ENCODE results near the gene COQ2. TPM values are rescaled to one million over a fixed set of nuclear protein-coding genes. Genes with fewer than 3 reads are reported as not detected.
"Not testable (repeated sequence)": the region's sequence is repeated elsewhere in the genome, so short reads cannot be mapped to it uniquely, and the experiment has no call there.

The COQ2 gene, protein sequence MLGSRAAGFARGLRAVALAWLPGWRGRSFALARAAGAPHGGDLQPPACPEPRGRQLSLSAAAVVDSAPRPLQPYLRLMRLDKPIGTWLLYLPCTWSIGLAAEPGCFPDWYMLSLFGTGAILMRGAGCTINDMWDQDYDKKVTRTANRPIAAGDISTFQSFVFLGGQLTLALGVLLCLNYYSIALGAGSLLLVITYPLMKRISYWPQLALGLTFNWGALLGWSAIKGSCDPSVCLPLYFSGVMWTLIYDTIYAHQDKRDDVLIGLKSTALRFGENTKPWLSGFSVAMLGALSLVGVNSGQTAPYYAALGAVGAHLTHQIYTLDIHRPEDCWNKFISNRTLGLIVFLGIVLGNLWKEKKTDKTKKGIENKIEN
- 7.6 TPM for total RNA-seq

DNA sequence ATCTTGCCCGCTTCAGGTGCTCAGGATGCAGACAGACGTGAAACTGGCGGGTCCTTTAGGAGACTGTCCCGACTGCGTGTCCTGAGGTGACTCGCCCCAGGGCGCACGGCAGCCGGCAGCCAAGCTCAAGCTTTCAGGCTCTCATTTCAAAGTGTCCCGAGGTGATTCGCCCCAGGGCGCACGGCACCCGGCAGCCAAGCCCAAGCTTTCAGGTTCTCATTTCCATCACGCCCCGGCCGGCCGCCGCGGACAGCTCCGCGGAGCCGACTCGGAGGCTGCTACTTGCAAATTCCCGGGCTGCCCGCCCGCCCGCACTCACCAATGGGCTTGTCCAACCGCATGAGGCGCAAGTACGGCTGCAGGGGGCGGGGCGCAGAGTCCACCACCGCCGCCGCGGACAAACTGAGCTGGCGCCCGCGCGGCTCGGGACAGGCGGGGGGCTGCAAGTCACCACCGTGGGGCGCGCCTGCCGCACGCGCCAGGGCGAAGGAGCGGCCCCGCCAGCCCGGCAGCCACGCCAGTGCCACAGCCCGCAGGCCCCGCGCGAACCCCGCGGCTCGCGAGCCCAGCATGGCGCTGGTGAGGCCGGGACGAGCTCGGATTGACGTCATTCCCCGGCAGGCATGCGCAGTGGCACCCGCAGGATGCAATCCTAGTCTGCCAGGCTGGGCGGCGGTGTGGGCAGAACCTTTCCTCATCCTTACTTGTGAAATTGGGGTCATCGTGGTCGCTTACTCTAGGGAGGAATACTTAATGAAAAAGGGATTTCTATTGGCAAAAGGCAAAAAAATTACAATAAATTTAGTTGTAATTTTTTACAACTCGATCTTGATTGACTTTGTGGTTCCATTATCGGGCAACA lies at the start of gene COQ2:
Gene COQ2, minus strand, starts transcription at position 606 of the 862 bp plus-strand sequence. Its CDS starts 34 bp downstream, at position 572.
- Histone ChIP-seq H3K4me3 (ENCODE audit: low read length) (peak within 1 kb of the TSS; percentile 63), H3K27me3 (ENCODE audit: insufficient read depth, low read length) (no peaks in the 10 kb centered on the region), H3K4me1 (ENCODE audit: insufficient read depth, low read length) (peaks cover 43% of the 10 kb centered on the region), H3K9me3 (ENCODE audit: low read depth, low read length) (no peaks in the 10 kb centered on the region)

DNA sequence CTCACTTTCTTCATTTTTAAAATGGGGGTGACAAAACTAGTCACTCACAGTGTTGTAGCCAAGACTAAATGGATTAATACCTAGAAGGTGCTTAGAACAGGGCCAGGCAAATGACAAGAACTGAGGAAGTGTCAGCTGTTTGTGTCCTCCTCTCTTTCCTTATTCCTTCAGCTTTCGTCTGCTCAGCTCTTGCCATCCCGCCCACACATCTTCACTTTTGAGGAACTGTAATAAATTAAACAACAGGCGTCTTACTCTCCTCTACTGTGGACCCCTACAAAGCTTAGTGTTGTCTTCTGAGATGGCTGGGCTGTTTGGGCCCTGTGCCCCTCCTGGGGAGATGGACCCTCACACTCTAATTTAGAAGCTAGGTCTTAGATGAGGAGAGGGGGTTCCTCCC lies 47.4 kb upstream of the COQ2 start:
- no peaks in the 10 kb centered on the region for H3K27me3 ChIP-seq (ENCODE audit: insufficient read depth, low read length)
- no peak overlapping the region for H3K4me3 ChIP-seq (ENCODE audit: low read length)
- H3K4me1 ChIP-seq (ENCODE audit: insufficient read depth, low read length): peaks cover 68% of the 10 kb centered on the region
- H3K9me3 ChIP-seq (ENCODE audit: low read depth, low read length): no peaks in the 10 kb centered on the region

DNA sequence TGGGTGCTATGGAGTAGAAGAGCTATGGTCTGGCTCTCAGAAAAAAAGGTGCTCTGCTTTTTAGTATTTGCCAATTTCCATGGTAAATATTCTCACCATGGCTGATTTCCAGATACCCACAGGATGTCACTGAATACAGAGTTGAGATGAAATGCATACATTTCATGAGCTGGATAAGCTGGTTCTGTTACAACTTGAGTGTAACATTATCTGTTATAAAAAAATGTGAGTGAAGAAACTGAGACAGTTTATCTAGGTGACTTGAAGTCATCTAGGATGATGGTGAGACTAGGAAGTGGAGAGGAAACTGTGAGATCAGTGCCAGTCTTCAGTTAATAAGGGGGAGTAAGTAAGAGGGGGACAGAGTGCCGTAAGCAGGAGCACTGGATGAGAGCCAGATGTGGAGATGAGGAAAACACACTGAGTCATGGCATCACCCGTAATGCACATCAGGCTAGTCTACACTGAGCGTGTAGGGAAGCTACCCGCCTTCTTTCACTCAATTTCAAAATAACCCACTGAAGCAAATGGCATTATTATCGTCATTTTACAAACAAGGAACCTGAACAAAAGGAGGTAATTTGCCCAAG lies 45.0 kb upstream of the COQ2 start:
- Histone ChIP-seq H3K4me1 (ENCODE audit: insufficient read depth, low read length) (peaks cover 59% of the 10 kb centered on the region), H3K27me3 (ENCODE audit: insufficient read depth, low read length) (no peaks in the 10 kb centered on the region), H3K9me3 (ENCODE audit: low read depth, low read length) (no peaks in the 10 kb centered on the region), H3K4me3 (ENCODE audit: low read length) (no peak overlapping the region)

GRCh38 chr4:83328521-83329187 lies 44.1 kb upstream of the COQ2 start:
- Histone ChIP-seq H3K4me1 (ENCODE audit: insufficient read depth, low read length) (peaks cover 54% of the 10 kb centered on the region), H3K9me3 (ENCODE audit: low read depth, low read length) (no peaks in the 10 kb centered on the region), H3K4me3 (ENCODE audit: low read length) (no peak overlapping the region), H3K27me3 (ENCODE audit: insufficient read depth, low read length) (no peaks in the 10 kb centered on the region)

DNA sequence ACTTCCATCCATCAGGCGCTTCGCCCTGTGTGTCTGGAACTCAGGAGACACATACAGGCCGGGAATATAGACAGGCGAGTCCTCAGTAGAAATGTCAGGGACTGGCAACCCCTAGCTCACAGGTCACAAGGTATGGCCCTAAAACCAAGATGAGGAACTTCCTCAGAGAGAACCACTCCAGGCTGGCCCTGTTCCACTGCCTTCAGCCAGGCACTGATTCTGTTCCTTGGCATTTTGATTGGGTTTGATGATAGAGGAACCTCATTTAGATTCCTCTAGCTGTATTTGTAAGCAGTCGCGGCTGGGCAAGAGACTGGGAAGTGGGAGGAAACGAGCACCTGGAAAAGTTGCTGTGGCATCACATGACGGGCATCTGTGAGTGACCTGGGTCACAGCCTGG lies 41.9 kb upstream of the COQ2 start:
- no peaks in the 10 kb centered on the region for H3K27me3 ChIP-seq (ENCODE audit: insufficient read depth, low read length)
- no peaks in the 10 kb centered on the region for H3K9me3 ChIP-seq (ENCODE audit: low read depth, low read length)
- H3K4me1 ChIP-seq (ENCODE audit: insufficient read depth, low read length): peaks cover 58% of the 10 kb centered on the region
- no peak overlapping the region for H3K4me3 ChIP-seq (ENCODE audit: low read length)

DNA sequence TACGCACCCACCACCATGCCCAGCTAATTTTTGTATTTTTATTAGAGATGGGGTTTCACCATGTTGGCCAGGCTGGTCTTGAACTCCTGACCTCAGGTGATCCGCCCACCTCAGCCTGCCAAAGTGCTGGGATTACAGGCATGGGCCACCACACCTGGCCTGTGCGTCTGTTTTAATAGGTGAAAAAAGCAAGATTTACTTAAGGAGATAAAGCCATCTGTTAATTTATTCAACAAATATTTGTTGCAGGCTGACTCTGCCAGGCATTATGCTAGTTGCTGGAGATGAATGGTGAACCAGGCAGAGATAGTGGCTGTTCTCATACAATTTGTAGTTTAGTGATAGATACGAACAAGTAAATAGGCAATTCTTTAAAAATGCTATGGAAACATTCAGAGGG lies 40.7 kb upstream of the COQ2 start:
- not testable (repeated sequence) for H3K9me3 ChIP-seq (ENCODE audit: low read depth, low read length); H3K4me3 ChIP-seq (ENCODE audit: low read length); H3K27me3 ChIP-seq (ENCODE audit: insufficient read depth, low read length)
- peaks cover 69% of the 10 kb centered on the region for H3K4me1 ChIP-seq (ENCODE audit: insufficient read depth, low read length)

- Histone ChIP-seq H3K4me3 (ENCODE audit: low read length) (no peak overlapping the region), H3K9me3 (ENCODE audit: low read depth, low read length) (no peaks in the 10 kb centered on the region), H3K27me3 (ENCODE audit: insufficient read depth, low read length) (no peaks in the 10 kb centered on the region), H3K4me1 (ENCODE audit: insufficient read depth, low read length) (peaks cover 69% of the 10 kb centered on the region)
Observed at GRCh38 chr4:83323136-83323535, 38.5 kb upstream of the COQ2 start.

GRCh38 chr4:83320548-83320947 lies 36.0 kb upstream of the COQ2 start:
- Histone ChIP-seq H3K27me3 (ENCODE audit: insufficient read depth, low read length) (no peaks in the 10 kb centered on the region), H3K4me3 (ENCODE audit: low read length) (no peak overlapping the region), H3K9me3 (ENCODE audit: low read depth, low read length) (no peaks in the 10 kb centered on the region), H3K4me1 (ENCODE audit: insufficient read depth, low read length) (peaks cover 81% of the 10 kb centered on the region)

GRCh38 chr4:83318666-83319065 lies 34.1 kb upstream of the COQ2 start:
- H3K27me3 ChIP-seq (ENCODE audit: insufficient read depth, low read length): no peaks in the 10 kb centered on the region
- no peak overlapping the region for H3K4me3 ChIP-seq (ENCODE audit: low read length)
- H3K4me1 ChIP-seq (ENCODE audit: insufficient read depth, low read length): peaks cover 83% of the 10 kb centered on the region
- H3K9me3 ChIP-seq (ENCODE audit: low read depth, low read length): no peaks in the 10 kb centered on the region

DNA sequence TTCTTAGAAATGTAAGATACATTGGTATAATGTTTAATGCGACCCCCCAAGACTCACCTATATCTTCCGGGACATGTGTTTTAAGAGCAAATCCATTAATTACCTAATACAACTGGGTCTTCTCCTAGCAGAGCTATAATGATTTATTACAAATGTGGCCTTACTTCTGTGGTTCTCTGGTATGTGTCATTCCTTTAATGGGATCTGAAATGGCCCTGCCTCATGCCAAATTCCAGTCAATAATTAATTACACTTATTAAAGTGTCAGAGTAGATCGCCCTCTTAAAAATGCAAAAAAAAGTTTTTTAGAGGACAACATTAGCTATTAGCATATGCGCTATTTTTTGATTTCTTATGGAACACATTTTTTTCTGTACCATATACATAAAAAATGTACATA lies 33.1 kb upstream of the COQ2 start:
- H3K27me3 ChIP-seq (ENCODE audit: insufficient read depth, low read length): no peaks in the 10 kb centered on the region
- H3K4me3 ChIP-seq (ENCODE audit: low read length): no peak overlapping the region
- no peaks in the 10 kb centered on the region for H3K9me3 ChIP-seq (ENCODE audit: low read depth, low read length)
- peaks cover 73% of the 10 kb centered on the region for H3K4me1 ChIP-seq (ENCODE audit: insufficient read depth, low read length)

GRCh38 chr4:83316459-83317165 lies 32.0 kb upstream of the COQ2 start:
- H3K4me1 ChIP-seq (ENCODE audit: insufficient read depth, low read length): peaks cover 62% of the 10 kb centered on the region
- no peaks in the 10 kb centered on the region for H3K9me3 ChIP-seq (ENCODE audit: low read depth, low read length)
- no peaks in the 10 kb centered on the region for H3K27me3 ChIP-seq (ENCODE audit: insufficient read depth, low read length)
- H3K4me3 ChIP-seq (ENCODE audit: low read length): no peak overlapping the region

- Histone ChIP-seq H3K4me1 (ENCODE audit: insufficient read depth, low read length) (peaks cover 51% of the 10 kb centered on the region), H3K27me3 (ENCODE audit: insufficient read depth, low read length) (no peaks in the 10 kb centered on the region), H3K9me3 (ENCODE audit: low read depth, low read length) (no peaks in the 10 kb centered on the region), H3K4me3 (ENCODE audit: low read length) (no peak overlapping the region)
Observed at GRCh38 chr4:83315341-83315870, 30.8 kb upstream of the COQ2 start.

DNA sequence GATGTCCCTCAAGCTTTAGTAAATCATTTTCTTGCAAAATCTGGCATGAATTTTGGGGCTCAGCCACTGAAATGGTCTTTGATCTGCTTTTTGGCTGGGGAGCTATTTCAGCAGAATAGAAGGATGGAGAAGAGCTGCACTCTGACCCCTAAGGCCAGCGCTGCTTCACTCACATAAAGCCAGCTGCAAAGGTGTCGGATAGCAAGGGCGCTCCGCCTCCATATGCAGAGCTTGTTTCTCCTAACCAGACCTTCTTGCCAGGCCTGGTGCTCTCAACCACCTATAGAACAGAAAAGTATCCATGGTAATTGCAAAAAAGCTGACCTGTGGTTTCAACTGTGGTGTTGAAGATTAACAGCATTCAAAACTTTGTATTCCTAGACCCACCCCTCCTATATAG lies 24.1 kb upstream of the COQ2 start:
- Histone ChIP-seq H3K9me3 (ENCODE audit: low read depth, low read length) (no peaks in the 10 kb centered on the region), H3K27me3 (ENCODE audit: insufficient read depth, low read length) (no peaks in the 10 kb centered on the region), H3K4me3 (ENCODE audit: low read length) (no peak overlapping the region), H3K4me1 (ENCODE audit: insufficient read depth, low read length) (no peaks in the 10 kb centered on the region)

DNA sequence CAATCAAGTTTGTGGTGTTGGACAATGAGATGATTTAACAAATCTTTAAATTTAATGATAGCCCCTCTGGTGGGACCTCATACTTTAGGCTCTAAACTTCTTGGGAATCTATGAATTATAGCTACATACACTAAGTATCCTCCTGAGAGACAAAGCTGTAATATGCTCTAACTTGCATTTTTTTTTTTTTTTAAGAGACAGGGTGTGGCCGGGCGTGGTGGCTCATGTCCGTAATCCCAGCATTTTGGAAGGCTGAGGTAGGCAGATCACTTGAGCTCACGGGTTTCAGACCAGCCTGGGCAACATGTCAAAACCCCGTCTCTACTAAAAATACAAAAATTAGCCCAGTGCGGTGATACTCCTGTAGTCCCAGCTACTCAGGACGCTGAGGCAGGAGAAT lies 23.3 kb upstream of the COQ2 start:
- H3K9me3 ChIP-seq (ENCODE audit: low read depth, low read length): no peaks in the 10 kb centered on the region
- no peaks in the 10 kb centered on the region for H3K4me1 ChIP-seq (ENCODE audit: insufficient read depth, low read length)
- H3K27me3 ChIP-seq (ENCODE audit: insufficient read depth, low read length): no peaks in the 10 kb centered on the region
- H3K4me3 ChIP-seq (ENCODE audit: low read length): no peak overlapping the region

Data from mononuclear cell (primary cell).